Body of pancreas (tissue), 4 donors: ENCODE results near the gene BABAM1. TPM values are rescaled to one million over a fixed set of nuclear protein-coding genes. Genes with fewer than 3 reads are reported as not detected.

Source experiments
- ATAC-seq: fragments of 150-250 bp; one replicate; pipeline ENCODE4 v1.9.1; 2016
- DNase-seq, 4 donors: peaks; one replicate each; pipeline ENCODE4 v3.0.0-alpha.2; 2019
- H3K27ac ChIP-seq, 4 donors: fragments of 200-600 bp; sonication (generic); 1 replicate in 3 of 4; 2 replicates in 1 of 4; pipeline versions ENCODE4 v1.5.1 to v1.6.1; 2016 to 2019; ENCODE audit warnings: mild to moderate bottlenecking in 1 of 4, mixed read lengths in 1 of 4, moderate library complexity in 1 of 4
- H3K27me3 ChIP-seq, 2 donors: fragments of 200-600 bp; sonication (generic); one replicate each; pipeline ENCODE4 v1.6.0; 2016; ENCODE audit warnings: mild to moderate bottlenecking in 1 of 2
- H3K36me3 ChIP-seq, 2 donors: fragments of 200-600 bp; sonication (generic); replicated peaks in 1 of 2; 2 replicates each; pipeline ENCODE4 v1.5.1; 2016; ENCODE audit warnings: low read depth in 2 of 2; ENCODE audit not compliant: insufficient read depth in 1 of 2
- H3K4me1 ChIP-seq: fragments of 200-600 bp; sonication (generic); one replicate; pipeline ENCODE4 v1.6.0; 2016
- H3K4me3 ChIP-seq, 2 donors: fragments of 200-600 bp; sonication (generic); 1 replicate in 1 of 2; 2 replicates in 1 of 2; pipeline ENCODE4 v1.5.1; 2016 to 2019
- H3K9me3 ChIP-seq, 3 donors: fragments of 200-600 bp; sonication (generic); 1 replicate in 2 of 3; 2 replicates in 1 of 3; pipeline ENCODE4 v1.5.1; 2016
- POLR2A ChIP-seq, 3 donors: fragments of 450-650 bp; IDR thresholded peaks; one replicate each; pipeline ENCODE4 v1.6.1; 2016; ENCODE audit warnings: antibody characterized with exemption in 3 of 3, mild to moderate bottlenecking in 2 of 3
- WGBS, 2 donors: methylation state at CpG; one replicate each; pipeline ENCODE4 v1.1.5; 2017; 5-methylcytosine and 5-hydroxymethylcytosine counted together
- intact Hi-C: fragments of 100-400 bp; cut with DNase I; formaldehyde crosslinking; loops from one replicate; pipeline ENCODE4 v1.15.1; 2023
- total RNA-seq, 2 donors: library from RNA; depleted of rRNA; stranded (reverse); fragments of >200 nt; gene quantifications; one replicate each; pipeline ENCODE4 v1.1.0, GENCODE V29; 2016
- TF ChIP-seq, protein P1 (sequence below), 7 experiments: fragments of 450-650 bp in 4 of 7; fragments of 200-600 bp in 3 of 7; sonication (generic) in 3 of 7; IDR thresholded peaks; one replicate each; pipeline ENCODE4 v1.5.1; 2016 to 2019; ENCODE audit warnings: antibody characterized with exemption in 7 of 7

The BABAM1 gene
- total RNA-seq, 2 donors from 2014 or later, result 45.2 to 84.6 TPM

DNA sequence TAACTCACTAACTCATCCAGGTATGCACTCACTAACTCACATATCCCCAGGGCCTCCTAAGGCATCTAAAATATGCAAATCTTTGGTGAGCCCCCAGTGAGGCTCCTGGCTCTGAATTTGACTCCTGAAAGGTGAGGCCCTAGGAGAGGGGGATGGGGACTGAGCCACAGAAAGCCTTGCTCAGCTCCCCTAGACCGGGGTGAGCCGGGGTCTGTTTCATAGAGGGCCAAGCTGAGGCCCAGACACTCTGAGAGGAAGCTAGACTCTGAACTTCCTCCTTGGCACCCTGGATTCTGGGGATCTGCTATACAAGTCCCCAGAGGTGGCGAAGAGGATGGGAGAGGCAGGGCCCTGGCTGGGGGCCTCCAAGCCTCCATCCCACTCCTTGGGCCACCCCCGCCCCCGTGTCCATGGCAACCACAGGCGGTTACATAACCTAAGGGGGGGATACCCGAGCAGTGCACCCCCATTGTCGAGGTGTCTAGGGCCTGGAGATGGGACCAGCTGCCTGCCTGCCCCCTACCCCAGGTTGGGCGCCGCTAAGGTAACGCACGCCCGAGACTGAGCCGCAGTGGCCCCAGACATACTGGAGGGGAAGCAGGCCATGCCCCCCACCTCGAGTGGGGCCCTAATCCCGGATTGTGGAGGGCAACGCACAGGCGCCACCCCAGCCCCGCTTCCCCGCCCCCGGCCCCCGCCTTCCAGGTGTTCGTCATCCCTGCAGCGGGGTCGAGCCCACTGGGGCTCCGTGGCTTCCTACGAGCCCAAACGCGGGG lies 35.3 kb downstream of the BABAM1 start:
- Histone ChIP-seq H3K36me3 (no peaks in the 10 kb centered on the region), H3K27me3 (no peaks in the 10 kb centered on the region), H3K9me3 (no peaks in the 10 kb centered on the region), H3K4me3 (peak overlapping the region; percentile 61 to 94), H3K4me1 (peaks cover 43% of the 10 kb centered on the region), H3K27ac (peak overlapping the region; percentile 4 to 77 (median 66))
- ATAC-seq, result no peak
- 6 to 30% methylated on average over 8 to 29 of the region's 29 CpGs for WGBS, 2 donors
- no peak for TF ChIP-seq POLR2A (IDR thresholded peaks at IDR 0.05)
- TF ChIP-seq, protein P1, sequence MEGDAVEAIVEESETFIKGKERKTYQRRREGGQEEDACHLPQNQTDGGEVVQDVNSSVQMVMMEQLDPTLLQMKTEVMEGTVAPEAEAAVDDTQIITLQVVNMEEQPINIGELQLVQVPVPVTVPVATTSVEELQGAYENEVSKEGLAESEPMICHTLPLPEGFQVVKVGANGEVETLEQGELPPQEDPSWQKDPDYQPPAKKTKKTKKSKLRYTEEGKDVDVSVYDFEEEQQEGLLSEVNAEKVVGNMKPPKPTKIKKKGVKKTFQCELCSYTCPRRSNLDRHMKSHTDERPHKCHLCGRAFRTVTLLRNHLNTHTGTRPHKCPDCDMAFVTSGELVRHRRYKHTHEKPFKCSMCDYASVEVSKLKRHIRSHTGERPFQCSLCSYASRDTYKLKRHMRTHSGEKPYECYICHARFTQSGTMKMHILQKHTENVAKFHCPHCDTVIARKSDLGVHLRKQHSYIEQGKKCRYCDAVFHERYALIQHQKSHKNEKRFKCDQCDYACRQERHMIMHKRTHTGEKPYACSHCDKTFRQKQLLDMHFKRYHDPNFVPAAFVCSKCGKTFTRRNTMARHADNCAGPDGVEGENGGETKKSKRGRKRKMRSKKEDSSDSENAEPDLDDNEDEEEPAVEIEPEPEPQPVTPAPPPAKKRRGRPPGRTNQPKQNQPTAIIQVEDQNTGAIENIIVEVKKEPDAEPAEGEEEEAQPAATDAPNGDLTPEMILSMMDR (IDR thresholded peaks at IDR 0.05), result no peak
- peak in 2 of 4 donors; percentile 21 to 39 for DNase-seq
- intact Hi-C loops, result no loop called here

DNA sequence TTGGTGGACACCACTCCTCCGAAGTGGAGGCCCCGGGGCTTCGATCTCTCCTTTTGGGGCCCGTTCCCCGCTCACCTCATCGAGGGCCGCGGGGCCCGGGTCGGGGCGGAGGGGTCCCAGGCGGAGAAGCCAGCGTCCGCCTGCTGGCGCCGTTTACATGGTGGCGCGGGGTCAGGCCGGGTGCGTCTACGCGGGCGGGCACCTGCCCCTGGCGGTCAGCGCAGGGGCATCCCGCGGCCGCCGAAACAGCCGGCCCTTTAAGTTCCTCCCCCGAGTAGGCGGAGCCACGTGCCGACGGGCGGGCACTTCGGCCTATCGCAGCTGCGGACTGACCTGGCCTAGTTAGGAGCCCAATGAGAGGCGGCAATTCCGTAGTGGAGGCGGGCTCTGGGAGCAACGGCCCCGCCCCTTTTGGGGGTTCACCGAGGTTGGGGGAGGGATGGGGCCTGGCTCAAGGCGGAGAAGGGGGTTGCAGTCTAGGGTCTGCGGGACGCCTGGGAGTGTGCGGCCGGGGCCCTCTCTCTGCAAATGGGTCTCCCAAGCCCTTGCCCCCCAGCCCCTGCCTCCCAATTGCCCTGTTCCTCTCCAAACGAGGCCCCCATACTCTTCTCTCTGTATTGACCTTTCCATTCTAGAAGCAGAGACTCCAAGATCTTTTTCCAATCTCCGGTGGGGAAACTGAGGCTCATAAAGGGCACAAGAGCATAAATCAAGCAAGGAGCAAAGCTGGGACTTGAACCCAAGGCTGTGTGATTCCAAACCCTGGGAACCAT lies 36.1 kb downstream of the BABAM1 start, which contains the start of gene ABHD8:
Gene ABHD8 (minus strand): TSS at position 259 of the 773 bp plus-strand sequence. CDS start 1,809 bp downstream, outside the sequence.
- intact Hi-C loops, result no loop called here

DNA sequence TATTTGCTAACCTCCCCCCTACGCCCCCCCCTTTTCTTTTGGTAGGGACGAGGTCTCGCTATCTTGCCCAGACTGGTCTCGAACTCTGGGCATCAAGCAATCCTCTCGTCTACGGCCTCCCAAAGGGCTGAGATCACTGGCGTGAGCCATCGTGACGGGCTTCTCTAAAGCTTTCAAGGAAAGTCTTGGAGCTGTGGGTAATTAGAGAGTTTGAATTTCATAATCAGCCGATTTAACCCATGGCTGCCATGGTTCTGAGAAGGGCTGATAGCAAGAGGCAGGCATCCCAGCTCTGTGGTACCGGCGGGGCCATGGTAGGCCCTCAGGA lies 36.7 kb downstream of the BABAM1 start:
- Histone ChIP-seq H3K27ac (peak overlapping the region in 3 of 4 donors; percentile 56 to 95 (median 75)), H3K4me1 (peaks cover 45% of the 10 kb centered on the region), H3K36me3 (no peaks in the 10 kb centered on the region), H3K27me3 (no peaks in the 10 kb centered on the region), H3K9me3 (no peaks in the 10 kb centered on the region), H3K4me3 (no peak overlapping the region)
- intact Hi-C loops, result no loop called here
- no peak for TF ChIP-seq POLR2A (IDR thresholded peaks at IDR 0.05)
- TF ChIP-seq, protein P1 (IDR thresholded peaks at IDR 0.05), result no peak
- 65 to 72% methylated on average over 12 of the region's 12 CpGs for WGBS, 2 donors
- no peak for DNase-seq
- ATAC-seq, result no peak

More for the DNA sequence above, 36.1 kb downstream of the BABAM1 start, which contains the start of gene ABHD8:
- DNase-seq (peak; percentile 97), ATAC-seq (peak; percentile 78)
- H3K36me3 ChIP-seq, result no peaks in the 10 kb centered on the region
- WGBS, 2 donors, result 2 to 3% methylated on average over 9 to 47 of the region's 52 CpGs
- no peaks in the 10 kb centered on the region for H3K9me3 ChIP-seq
- peak within 1 kb of the TSS; percentile 9 to 95 (median 66) for H3K27ac ChIP-seq
- H3K4me3 ChIP-seq, result peak within 1 kb of the TSS; percentile 61 to 94
- H3K27me3 ChIP-seq, result no peaks in the 10 kb centered on the region
- peak; percentile 50 to 70 (median 66) for TF ChIP-seq POLR2A (IDR thresholded peaks at IDR 0.05)
- TF ChIP-seq, protein P1 (IDR thresholded peaks at IDR 0.05), result peak; percentile 61 to 90 (median 77)
- H3K4me1 ChIP-seq, result peaks cover 43% of the 10 kb centered on the region

DNA sequence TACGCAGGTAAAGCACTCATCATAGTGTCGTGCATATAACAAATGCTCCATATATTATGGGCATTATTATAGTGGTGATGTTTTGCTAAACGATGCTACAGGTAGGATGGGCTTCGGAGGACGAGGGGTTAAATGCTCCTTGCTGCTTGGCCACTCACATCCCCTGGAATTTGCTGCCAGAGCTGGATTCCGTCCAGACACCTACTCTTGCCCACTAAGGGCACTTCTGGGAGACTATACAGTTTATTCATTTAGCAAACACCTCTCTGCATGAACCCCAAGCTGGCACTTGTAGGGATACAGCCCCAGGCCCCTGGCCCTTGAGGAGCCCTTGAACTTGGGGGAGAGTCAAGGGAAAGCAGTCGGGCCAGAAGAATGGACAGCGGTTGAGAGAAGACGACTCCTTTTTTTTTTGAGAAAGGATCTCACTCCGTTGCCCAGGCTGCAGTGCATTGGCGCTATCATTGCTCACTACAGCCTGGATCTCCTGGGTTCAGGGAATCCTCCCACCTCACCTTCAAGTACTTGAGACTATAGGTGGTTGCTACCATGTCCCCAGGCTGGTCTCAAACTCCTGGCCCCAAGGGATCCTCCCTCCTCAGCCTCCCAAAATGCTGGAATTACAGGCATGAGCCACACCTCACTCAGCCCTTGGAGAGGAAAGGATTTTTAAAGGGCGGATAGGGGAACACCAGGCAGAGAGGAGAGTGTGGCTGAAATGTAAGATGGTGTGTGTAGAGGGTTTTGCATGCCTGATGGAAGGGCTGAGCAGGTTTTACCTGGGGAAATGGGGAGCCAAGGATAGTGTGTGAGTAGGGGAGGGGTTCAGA lies 37.4 kb downstream of the BABAM1 start:
- TF ChIP-seq, protein P1 (IDR thresholded peaks at IDR 0.05), result no peak
- no peak for TF ChIP-seq POLR2A (IDR thresholded peaks at IDR 0.05)
- H3K9me3 ChIP-seq, result no peaks in the 10 kb centered on the region
- peak in 1 of 4 donors; percentile 21 for DNase-seq
- H3K4me3 ChIP-seq, result no peak overlapping the region
- H3K27ac ChIP-seq, result peak overlapping the region; percentile 42 to 95 (median 82)
- no peak for ATAC-seq
- intact Hi-C loops, result no loop called here
- H3K4me1 ChIP-seq, result peaks cover 48% of the 10 kb centered on the region
- no peaks in the 10 kb centered on the region for H3K27me3 ChIP-seq
- WGBS, 2 donors, result 61% methylated on average over 11 to 12 of the region's 12 CpGs
- H3K36me3 ChIP-seq, result no peaks in the 10 kb centered on the region
